ENCODE results near the gene RAN.
A peak's percentile ranks its signal among the peaks of the same experiment; 100 is the strongest.
"Not testable (repeated sequence)": the region's sequence is repeated elsewhere in the genome, so short reads cannot be mapped to it uniquely, and the experiment has no call there.

The RAN gene

DNA sequence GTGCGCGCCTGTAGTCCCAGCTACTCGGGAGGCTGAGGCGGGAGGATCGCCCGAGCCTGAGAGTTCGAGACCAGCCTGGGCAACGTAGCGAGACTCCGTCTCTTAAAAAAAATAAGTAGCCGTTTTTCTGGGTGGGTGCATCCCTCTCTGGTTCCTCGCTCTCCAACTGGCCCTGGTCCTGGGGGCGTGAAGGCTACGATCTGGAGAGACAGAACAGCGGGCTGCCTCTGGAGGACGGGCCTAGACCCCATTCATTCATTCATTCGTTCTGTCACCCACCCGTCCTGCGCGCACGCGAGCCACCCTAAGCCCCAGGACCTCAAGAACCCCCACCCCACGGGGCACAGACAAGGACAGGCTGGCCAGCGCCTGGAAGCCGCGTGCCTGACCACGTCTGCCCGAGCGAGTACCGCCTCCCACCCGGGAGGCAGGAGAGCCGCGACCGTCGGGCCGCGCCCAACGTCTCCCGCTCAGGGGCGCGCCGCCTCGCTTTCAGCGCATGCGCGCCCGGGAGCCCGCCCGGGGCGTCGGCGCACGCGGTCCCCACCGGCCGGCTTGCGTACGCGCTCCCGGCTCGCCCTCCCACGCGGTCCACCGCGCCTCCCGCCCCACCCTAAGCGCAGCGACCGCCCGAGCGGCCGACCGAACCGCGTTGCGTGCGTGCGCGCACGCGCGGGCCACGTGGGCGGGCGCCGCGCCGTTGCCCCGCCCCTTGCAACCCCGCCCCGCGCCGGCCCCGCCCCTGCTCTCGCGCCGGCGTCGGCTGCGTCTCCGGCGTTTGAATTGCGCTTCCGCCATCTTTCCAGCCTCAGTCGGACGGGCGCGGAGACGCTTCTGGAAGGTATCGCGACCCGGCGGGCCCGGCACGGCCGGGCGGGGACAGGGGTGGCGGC lies at the start of gene RAN:
Gene RAN (plus strand): TSS at position 781 of the 893 bp plus-strand sequence. CDS start 528 bp downstream, outside the sequence.
- DNase-seq (ENCODE audit: low read depth), result peak; percentile 89

GRCh38 chr12:130825771-130826150 lies 46.1 kb upstream of the RAN start:
- DNase-seq (ENCODE audit: low read depth), result no peak

DNA sequence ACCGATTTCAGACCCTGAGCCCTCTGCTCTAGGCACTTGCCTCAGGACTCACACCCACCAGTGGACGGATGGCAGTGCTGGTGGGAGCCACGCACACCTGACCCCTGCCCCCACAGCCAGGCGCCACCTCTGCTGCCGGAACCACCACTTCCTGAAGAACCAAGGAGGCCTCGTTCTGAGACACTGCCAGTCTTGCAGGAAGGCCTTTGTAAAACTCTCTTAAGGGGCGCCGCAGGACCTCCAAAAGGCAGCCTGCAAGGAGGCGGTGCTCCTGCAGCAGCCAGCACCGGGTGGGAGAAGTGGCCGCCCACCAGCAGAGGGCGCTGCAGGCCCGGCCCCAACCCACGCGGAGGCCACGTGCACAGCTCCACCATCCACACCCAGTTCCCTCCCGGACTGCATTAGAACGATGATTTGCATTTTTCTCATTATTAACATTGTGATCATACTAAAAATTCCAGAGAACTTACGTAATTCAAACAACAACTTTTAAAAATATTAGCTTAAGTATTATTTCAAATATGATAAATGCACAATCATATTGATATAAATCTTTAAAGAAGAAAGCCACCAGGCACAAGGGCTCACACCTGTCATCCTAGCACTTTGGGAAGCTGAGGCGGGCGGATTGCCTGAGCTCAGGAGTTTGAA lies 45.6 kb upstream of the RAN start:
- DNase-seq (ENCODE audit: low read depth), result peak; percentile 65

DNA sequence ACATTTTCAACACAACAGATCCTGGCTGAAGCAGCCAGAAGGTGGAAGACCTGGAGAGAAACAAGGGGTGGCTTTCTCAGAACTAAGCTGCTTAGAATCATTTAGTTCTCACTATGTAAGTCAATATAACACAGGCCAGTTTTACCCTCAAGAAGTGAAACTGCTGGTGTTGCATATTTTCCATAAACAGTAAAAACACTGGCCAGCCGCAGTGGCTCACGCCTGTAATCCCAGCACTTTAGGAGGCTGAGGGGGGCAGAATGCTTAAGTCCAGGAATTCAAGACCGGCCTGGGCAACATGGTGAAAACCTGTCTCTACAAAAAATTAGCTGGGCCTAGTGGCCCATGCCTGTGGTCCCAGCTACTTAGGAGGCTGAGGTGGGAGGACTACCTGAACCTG lies 44.4 kb upstream of the RAN start:
- DNase-seq (ENCODE audit: low read depth), result no peak

DNA sequence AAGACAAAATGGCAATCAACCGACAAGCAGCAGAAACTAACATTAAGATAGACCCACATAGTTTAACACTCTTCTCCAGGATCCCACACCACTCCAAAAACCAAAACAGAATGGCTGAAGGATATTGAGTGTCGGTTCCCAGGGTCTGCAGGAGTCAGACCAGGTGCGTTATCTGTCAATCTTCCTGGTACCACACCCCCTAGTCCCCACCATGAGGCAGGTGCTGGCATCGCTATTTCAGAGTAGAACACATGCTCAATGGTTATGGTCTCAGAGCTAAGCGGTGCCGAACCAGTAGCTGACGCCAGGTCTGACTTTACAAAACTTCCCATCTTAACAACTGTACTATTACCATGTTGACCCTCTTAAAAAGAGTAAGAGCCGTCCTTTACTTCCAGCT lies 43.0 kb upstream of the RAN start:
- no peak for DNase-seq (ENCODE audit: low read depth)

- no peak for DNase-seq (ENCODE audit: low read depth)
These were observed 42.2 kb upstream of the RAN start for GRCh38 chr12:130829391-130830245.

DNA sequence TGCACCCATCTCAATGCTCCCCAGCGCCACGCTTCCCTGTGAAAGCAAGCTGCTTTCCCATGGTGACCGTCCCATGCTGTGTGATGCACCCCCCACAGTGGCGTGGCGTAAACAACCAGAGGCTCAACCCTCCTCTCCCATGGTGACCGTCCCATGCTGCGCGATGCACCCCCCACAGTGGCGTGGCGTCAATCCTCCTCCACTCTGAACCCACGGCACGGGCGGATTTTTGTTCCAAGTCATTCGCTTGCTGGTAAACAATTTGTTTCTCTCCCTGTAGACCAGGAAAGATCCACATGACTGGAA lies 41.7 kb upstream of the RAN start:
- no peak for DNase-seq (ENCODE audit: low read depth)

GRCh38 chr12:130831246-130831645 lies 40.6 kb upstream of the RAN start:
- no peak for DNase-seq (ENCODE audit: low read depth)

DNA sequence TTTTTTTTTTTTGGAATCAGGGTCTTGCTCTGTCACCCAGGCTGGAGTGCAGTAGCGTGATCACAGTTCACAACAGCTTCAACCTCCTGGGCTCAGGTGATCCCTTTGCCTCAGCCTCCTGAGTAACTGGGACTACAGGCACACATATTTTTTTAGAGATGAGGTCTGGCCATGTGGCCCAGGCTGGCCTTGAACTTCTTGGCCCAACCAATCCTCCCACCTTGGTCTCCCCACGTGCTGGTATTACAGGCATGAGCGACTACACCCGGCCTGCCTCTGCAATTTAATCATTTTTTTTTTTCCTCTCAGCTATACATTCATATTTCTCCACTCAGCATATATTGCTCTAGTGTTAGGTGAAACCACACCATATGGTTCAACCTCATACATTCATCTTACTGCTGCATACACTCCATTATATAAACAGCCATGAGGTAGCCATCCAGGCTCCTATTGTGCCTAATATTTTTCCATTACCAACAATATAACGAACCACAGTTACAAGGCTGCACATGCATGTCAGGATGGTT lies 39.9 kb upstream of the RAN start:
- no peak for DNase-seq (ENCODE audit: low read depth)

DNA sequence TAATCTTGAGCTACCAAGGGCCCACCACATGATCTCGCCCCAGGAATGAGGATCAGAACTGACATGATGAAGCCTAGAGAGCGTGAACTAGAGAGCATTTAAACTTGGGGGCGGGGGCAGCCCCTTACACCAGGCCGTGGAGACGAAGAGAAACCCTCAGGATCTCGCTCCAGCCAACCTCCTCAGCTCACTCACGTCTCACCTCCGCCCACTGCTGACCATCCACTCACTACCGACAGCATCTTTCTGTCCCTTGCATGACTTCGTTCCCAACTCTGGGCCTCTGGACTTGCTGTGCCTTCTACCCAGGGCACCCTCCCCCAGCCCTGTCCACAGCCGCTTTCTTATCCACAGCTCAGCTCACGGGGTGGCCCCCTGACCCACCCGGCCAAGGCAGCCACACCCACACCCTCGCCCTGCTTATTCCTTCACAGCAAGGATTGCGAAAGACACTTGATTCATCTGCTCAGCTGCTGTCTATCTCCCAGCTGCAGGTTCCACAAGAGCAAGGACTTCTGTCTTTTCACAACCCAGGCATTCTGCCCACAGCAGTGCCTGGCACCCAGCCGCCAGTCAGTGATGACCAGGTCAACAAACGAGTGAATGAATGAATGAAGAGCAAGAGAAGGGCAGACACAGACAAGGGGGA lies 39.2 kb upstream of the RAN start:
- DNase-seq (ENCODE audit: low read depth), result no peak

- no peak for DNase-seq (ENCODE audit: low read depth)
These were observed 36.9 kb upstream of the RAN start for GRCh38 chr12:130835011-130835410.

- DNase-seq (ENCODE audit: low read depth), result no peak
These were observed 36.4 kb upstream of the RAN start for GRCh38 chr12:130835436-130835835.

DNA sequence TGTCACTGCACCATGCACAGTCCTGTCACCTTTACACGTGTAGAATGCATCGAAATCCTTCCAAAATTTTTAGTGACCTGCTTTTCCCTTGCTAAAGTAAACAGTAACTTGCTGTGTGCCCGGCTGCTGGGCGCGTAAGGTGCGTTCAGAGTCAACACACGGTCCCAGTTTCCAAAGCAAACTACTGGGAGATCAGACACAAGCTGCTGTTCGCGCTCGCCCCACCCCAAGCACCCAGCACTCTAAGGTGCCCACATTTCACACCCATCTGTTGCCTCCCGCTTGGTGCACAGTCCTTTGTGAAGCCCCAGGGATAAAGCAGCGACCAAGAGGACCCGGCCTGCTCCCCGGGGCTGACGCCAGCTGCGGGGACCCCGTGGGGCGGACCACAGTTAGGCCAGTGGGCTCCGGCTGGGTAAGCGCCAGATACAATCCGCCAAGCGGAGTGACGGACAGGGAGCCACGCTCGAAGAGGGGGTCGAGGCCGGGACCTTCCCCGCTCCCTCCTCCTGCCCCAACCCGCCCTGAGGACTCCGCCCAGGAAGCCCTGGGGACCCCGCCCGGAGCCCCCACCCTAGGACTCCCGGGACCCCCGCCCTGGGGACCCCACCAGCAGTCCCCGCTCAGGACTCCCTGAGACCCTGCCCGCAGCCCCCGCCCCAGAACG lies 33.4 kb upstream of the RAN start:
- no peak for DNase-seq (ENCODE audit: low read depth)

DNA sequence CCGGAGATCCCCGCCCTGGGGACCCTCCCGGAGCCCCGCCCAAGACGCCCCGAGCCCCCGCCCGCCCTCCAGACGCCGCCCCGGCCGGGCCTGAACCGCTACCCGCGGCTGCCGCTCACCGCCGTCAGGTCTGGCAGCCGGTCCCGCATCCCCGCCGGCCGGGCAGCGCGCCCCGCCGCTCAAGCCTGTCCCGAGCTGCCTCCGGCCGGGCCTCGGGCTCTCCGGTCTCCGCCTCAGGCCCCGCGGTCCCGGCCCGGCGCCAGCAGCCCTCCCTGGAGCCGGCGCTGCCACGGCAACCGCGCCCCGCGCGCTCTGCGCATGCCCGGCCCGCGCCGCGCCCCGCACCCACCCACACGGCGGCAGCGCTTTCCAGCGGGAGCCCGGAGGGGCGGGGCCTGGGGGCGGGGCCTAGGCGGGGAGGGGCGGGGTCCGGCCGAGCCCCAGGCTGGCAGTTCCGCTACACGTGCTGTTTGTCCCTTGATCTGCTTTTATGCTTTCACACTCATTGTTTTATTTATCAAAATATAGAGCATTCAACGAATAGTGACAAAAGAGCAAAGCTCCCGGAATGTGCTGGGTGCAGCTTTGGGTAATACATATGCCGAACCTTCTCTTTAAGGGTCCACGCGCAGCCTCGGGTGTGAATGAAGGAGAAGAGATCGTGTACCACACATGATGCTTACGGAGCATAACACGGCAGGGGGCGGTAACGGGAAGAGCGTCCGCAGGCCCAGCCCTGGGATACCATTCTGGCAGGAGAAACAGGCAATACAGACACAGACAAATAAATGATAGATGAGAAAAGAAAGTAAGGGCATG lies 32.7 kb upstream of the RAN start, which contains the start of gene STX2:
Gene STX2 (minus strand): TSS at position 300 of the 819 bp plus-strand sequence. CDS start 151 bp downstream, at position 149.
- peak; percentile 85 for DNase-seq (ENCODE audit: low read depth)

- no peak for DNase-seq (ENCODE audit: low read depth)
These were observed 32.0 kb upstream of the RAN start for GRCh38 chr12:130839770-130840404.

DNA sequence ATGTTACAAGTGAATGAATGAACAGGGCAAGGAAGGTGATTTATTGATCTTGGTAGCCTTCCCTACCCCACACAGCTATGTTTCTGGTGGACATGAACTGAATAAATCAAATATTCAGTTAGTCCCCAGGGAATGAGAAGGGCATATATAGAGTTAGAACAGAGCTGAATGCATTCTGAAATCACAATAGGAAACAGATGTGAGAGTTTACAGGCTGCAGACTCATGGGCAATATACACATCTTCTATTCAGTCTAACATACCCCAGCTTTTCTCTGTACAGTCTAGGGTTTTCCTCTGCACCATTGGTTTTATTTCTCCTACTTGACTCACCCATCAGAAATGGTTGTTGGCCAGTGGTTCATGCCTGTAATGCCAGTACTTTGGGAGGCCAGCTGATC lies 25.5 kb upstream of the RAN start:
- no peak for DNase-seq (ENCODE audit: low read depth)

- DNase-seq (ENCODE audit: low read depth), result no peak
These were observed 24.8 kb upstream of the RAN start for GRCh38 chr12:130847112-130847511.

GRCh38 chr12:130848105-130848504 lies 23.8 kb upstream of the RAN start:
- DNase-seq (ENCODE audit: low read depth), result not testable (repeated sequence)

GRCh38 chr12:130848785-130849305 lies 23.0 kb upstream of the RAN start:
- not testable (repeated sequence) for DNase-seq (ENCODE audit: low read depth)
